Hepatocyte (in vitro differentiated cells): ENCODE measurements around the gene DBX1. TPM values are rescaled to one million over a fixed set of nuclear protein-coding genes. Genes with fewer than 3 reads are reported as not detected.

ENCODE experiments used
- DNase-seq: peaks from one replicate; pipeline ENCODE4 v3.0.0-alpha.2; 2016; ENCODE audit warnings: low spot score
- H2AFZ ChIP-seq: fragments of 200-600 bp; sonication (generic); 2 replicates; pipeline ENCODE4 v1.6.0; 2016; ENCODE audit warnings: antibody characterized with exemption, mild to moderate bottlenecking
- H3K27ac ChIP-seq: fragments of 200-600 bp; sonication (generic); 2 replicates; pipeline ENCODE4 v1.5.1; 2016; ENCODE audit warnings: mild to moderate bottlenecking
- H3K27me3 ChIP-seq: fragments of 200-600 bp; sonication (generic); 2 replicates; pipeline ENCODE4 v1.6.1; 2016
- H3K36me3 ChIP-seq: fragments of 200-600 bp; sonication (generic); replicated peaks from 2 replicates; pipeline ENCODE4 v1.5.1; 2016; ENCODE audit warnings: low read depth; ENCODE audit not compliant: insufficient read depth
- H3K4me1 ChIP-seq: fragments of 200-600 bp; sonication (generic); 2 replicates; pipeline ENCODE4 v1.5.1; 2016; ENCODE audit warnings: mild to moderate bottlenecking, moderate library complexity; ENCODE audit not compliant: insufficient read depth
- H3K4me2 ChIP-seq: fragments of 200-600 bp; sonication (generic); 2 replicates; pipeline ENCODE4 v1.6.0; 2016
- H3K4me3 ChIP-seq: fragments of 200-600 bp; sonication (generic); 2 replicates; pipeline ENCODE4 v1.5.1; 2016; ENCODE audit warnings: mild to moderate bottlenecking
- H3K79me2 ChIP-seq: fragments of 200-600 bp; sonication (generic); 2 replicates; pipeline ENCODE4 v1.6.0; 2017; ENCODE audit warnings: mild to moderate bottlenecking
- H3K9me2 ChIP-seq: fragments of 200-600 bp; sonication (generic); replicated peaks from 2 replicates; pipeline ENCODE4 v1.6.0; 2017; ENCODE audit warnings: mild to moderate bottlenecking; ENCODE audit not compliant: insufficient read depth
- H3K9me3 ChIP-seq: fragments of 200-600 bp; sonication (generic); 2 replicates; pipeline ENCODE4 v1.5.1; 2016; ENCODE audit warnings: low read depth, mild to moderate bottlenecking
- H4K20me1 ChIP-seq: fragments of 200-600 bp; sonication (generic); 2 replicates; pipeline ENCODE4 v1.6.0; 2016; ENCODE audit warnings: mild to moderate bottlenecking; ENCODE audit not compliant: insufficient read depth, poor library complexity, severe bottlenecking
- CTCF ChIP-seq: fragments of 200-600 bp; sonication (generic); IDR thresholded peaks from 2 replicates; pipeline ENCODE4 v1.5.1; 2016; ENCODE audit warnings: antibody characterized with exemption, mild to moderate bottlenecking; ENCODE audit not compliant: poor library complexity
- EZH2 ChIP-seq: fragments of 200-600 bp; sonication (generic); IDR thresholded peaks from 2 replicates; pipeline ENCODE4 v1.6.1; 2016; ENCODE audit warnings: antibody characterized with exemption, mild to moderate bottlenecking, borderline replicate concordance
- EZH2phosphoT487 ChIP-seq: fragments of 200-600 bp; sonication (generic); IDR thresholded peaks from one replicate; pipeline ENCODE4 v1.6.1; 2018; ENCODE audit warnings: antibody characterized with exemption, mild to moderate bottlenecking, low read depth, moderate library complexity; ENCODE audit not compliant: unreplicated experiment, severe bottlenecking
- WGBS: methylation state at CpG from one replicate; pipeline ENCODE4 v1.1.6; 2016; ENCODE audit warnings: low lambda C conversion rate; ENCODE audit errors: missing lambda C conversion rate; 5-methylcytosine and 5-hydroxymethylcytosine counted together
- polyA plus RNA-seq: library from polyadenylated mRNA; unstranded; fragments of >200 nt; fragmentation: Nextera tagmentation; extraction: Ambion mirVana; gene quantifications from 2 replicates; pipeline ENCODE4 v1.2.1, GENCODE V29; 2016
- total RNA-seq: library from RNA; depleted of rRNA; stranded (reverse); fragments of >200 nt; gene quantifications from 2 replicates; pipeline ENCODE4 v1.2.3, GENCODE V29; 2014

DBX1 gene
- total and polyA plus RNA-seq, 2 experiments from 2014 or later = not detected

DNA sequence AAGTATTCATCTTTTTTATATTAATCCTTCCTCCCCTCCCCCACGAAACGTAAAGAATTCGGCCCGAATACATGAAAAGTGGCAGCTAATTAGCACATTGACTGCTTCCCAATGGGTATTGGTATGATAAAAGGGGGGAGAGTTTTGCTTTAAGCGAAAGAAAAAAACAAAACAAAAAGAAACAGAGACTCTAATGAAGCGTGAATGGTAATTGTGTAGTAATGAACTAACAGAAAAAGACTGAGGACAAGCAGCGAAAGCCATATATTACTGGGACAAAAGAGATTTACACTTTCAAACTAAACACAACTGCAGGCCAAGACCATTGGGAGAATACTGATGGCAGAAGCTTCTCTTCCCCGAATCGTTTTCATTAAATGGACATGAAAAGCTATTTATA, 2.5 kb downstream of the DBX1 start:
- DNase-seq = no peak
- H3K4me3 ChIP-seq = no peak overlapping the region
- H2AFZ ChIP-seq = no peak overlapping the region
- 3% methylated on average over 9 of the region's 9 CpGs for WGBS
- H3K9me2 ChIP-seq = no peaks in the 10 kb centered on the region
- no peaks in the 10 kb centered on the region for H3K9me3 ChIP-seq
- no peaks in the 10 kb centered on the region for H3K4me1 ChIP-seq
- H3K4me2 ChIP-seq = no peak overlapping the region
- no peaks in the 10 kb centered on the region for H3K36me3 ChIP-seq
- H4K20me1 ChIP-seq = no peaks in the 10 kb centered on the region
- peaks cover 96% of the 10 kb centered on the region for H3K27me3 ChIP-seq
- no peaks in the 10 kb centered on the region for H3K79me2 ChIP-seq
- H3K27ac ChIP-seq = no peak overlapping the region
- TF ChIP-seq CTCF = no peak
- peak; percentile 16 for TF ChIP-seq EZH2
- peak; percentile 13 for TF ChIP-seq EZH2phosphoT487

DNA sequence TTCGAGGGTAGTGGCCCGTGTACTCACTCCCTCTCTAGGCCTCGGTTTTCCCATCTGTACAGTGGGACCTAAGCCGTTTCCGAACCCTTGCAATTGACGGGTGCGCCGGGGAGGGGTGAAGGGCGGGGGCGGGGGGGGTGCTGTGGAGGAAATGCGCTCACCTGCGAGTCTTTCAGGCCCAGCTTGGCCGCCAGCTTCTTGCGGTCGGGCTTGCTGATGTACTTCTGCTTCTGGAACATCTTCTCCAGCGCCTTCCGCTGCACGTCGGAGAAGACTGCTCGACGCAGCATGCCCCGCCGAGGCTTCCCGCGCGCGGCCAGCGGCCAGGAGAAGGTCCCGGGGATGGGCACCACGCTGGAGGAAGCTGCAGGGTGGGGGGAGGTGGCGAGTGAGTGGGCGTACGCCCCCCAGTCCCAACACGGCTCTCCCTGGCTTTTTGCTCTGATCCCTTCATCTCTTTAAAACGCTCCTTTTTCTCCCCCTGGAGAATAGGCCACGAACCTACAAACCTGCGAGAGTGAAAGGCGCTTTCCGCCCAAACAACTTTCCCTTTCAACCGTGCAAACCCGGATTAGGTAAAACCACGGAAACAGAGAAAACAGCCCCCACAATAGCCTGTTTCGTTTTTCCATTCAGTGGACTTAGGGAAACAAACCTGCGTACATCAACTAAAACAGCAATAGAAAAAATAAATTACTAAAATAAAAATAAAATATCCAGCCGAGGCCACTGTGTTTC, 3.2 kb downstream of the DBX1 start:
- TF ChIP-seq EZH2phosphoT487 (peak; percentile 74), EZH2 (peak; percentile 95), CTCF (no peak)
- no peaks in the 10 kb centered on the region for H4K20me1 ChIP-seq
- peaks cover 90% of the 10 kb centered on the region for H3K27me3 ChIP-seq
- H3K36me3 ChIP-seq = no peaks in the 10 kb centered on the region
- no peaks in the 10 kb centered on the region for H3K4me1 ChIP-seq
- no peak overlapping the region for H2AFZ ChIP-seq
- peak overlapping the region; percentile 82 for H3K4me2 ChIP-seq
- H3K4me3 ChIP-seq = peak overlapping the region; percentile 16
- no peak overlapping the region for H3K27ac ChIP-seq
- WGBS = 3% methylated on average over 27 of the region's 45 CpGs
- H3K9me2 ChIP-seq = no peaks in the 10 kb centered on the region
- no peaks in the 10 kb centered on the region for H3K9me3 ChIP-seq
- DNase-seq = no peak
- no peaks in the 10 kb centered on the region for H3K79me2 ChIP-seq

GRCh38 chr11:20156280-20156875, 3.9 kb downstream of the DBX1 start:
- 4% methylated on average over 27 of the region's 51 CpGs for WGBS
- no peaks in the 10 kb centered on the region for H4K20me1 ChIP-seq
- peak; percentile 85 for TF ChIP-seq EZH2
- TF ChIP-seq EZH2phosphoT487 = peak; percentile 60
- TF ChIP-seq CTCF = no peak
- no peak overlapping the region for H2AFZ ChIP-seq
- H3K79me2 ChIP-seq = no peaks in the 10 kb centered on the region
- H3K36me3 ChIP-seq = no peaks in the 10 kb centered on the region
- DNase-seq = no peak
- peak overlapping the region; percentile 16 for H3K4me3 ChIP-seq
- no peaks in the 10 kb centered on the region for H3K9me2 ChIP-seq
- H3K4me1 ChIP-seq = no peaks in the 10 kb centered on the region
- H3K4me2 ChIP-seq = peak overlapping the region; percentile 82
- no peaks in the 10 kb centered on the region for H3K9me3 ChIP-seq
- H3K27me3 ChIP-seq = peaks cover 83% of the 10 kb centered on the region
- no peak overlapping the region for H3K27ac ChIP-seq
